GM21529 (cell line): ENCODE measurements around the gene DIP2A.

Experiments used
- ATAC-seq: cut with Tn5 transposase; IDR thresholded peaks from one replicate; pipeline ENCODE4 v1.9.1; 2021; ENCODE audit not compliant: unreplicated experiment

DIP2A gene

GRCh38 chr21:46478910-46479309, 20.2 kb downstream of the DIP2A start:
- no peak for ATAC-seq

DNA sequence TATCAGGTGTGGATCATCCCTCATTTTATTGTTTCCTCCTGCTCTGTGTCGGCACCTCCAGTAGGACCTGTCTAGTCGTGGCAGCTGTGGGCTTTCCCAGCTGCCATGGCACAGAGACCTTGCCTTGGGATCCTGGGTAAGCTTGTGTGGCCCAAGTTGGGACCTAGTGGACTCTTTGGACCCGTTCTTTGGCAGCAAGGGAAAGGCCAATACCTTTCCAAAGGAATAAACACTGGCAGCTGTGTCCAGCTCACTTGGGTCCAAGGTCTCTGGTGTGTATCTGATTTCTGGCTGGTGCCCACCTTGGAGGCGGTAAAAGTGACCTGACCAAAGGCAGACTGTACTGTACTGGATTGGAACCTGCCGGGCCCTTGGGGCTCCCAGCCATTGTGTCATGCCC, 21.8 kb downstream of the DIP2A start:
- ATAC-seq, result no peak

GRCh38 chr21:46482225-46482845, 23.6 kb downstream of the DIP2A start:
- no peak for ATAC-seq

- ATAC-seq, result no peak
These were observed 24.1 kb downstream of the DIP2A start for GRCh38 chr21:46482846-46483231.

GRCh38 chr21:46483300-46484295, 24.9 kb downstream of the DIP2A start:
- ATAC-seq, result no peak

- no peak for ATAC-seq
These were observed 27.9 kb downstream of the DIP2A start for GRCh38 chr21:46486481-46487126.

- no peak for ATAC-seq
These were observed 30.5 kb downstream of the DIP2A start for GRCh38 chr21:46489162-46489663.

DNA sequence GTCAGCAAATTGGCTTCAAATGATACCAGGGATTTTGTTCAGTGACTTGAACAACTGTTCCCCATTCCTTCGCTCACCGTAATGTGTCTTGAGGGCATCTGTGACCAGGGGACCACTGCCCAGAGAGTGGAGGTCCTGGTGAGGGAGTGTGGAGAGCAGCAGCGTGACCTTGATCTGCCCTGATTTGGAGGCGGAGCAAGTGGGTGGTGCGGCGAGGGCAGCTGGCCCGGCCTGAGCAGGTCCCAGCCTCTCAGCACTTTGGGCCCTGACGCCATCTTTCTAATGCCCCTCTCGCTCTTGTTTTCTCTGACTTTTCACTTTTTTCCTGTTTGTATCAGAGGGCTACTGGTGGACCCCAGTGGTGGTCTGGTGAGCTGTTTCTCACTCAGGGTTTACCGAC, 31.1 kb downstream of the DIP2A start:
- ATAC-seq, result no peak

DNA sequence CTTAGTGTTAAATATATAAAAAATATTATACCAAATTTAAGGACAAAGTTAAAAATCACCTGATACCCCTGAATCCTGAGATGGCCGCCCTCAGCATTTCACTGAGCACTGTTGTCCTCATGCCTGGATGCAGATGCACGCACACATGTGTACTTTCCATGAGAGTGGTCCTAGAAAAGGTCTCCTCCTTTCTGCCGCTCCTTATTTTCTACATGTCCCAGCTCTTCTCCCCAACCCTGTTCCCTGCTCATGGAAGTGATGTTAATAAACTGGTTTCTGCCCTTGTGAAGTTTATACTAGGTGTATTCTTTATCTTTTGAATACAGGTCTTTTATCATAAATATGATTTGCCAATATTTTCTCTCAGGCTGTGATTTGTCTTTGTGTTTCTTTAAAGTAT, 32.9 kb downstream of the DIP2A start:
- no peak for ATAC-seq

DNA sequence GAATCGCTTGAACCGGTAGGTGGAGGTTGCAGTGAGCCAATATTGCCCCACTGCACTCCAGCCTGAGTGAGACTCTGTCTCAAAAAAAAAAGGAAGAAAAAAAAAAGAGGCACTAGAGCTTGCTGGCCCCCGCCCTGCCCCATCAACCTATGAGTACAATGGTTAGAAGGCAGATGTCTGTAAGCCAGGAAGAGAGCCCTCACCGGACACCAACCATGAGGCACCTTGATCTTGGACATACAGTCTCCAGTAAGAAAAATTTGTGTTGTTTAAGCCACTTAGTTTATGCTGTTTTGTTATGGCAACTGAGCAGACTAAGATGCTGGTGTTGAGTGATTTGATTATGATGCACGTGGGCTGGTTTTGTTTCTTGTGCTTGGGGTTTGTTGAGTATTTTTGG, 34.2 kb downstream of the DIP2A start:
- ATAC-seq, result no peak

DNA sequence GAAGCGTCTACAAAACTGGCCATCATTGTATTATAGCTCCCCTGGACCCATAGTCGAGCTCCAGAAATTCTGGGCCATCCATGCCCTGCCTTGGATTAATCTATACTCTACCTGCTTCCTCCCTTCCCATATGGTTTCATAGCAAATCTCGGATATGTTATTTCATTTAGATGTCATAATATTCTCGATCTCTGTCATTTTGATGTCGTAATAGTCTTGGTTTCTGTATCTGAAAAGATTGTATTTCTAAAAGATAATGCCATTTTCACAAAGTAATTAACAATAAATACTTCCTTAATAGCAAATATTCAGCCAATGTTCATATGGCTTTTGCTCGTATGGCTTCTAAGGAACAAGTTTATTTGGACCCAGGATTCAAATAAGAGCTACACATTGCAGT, 35.1 kb downstream of the DIP2A start:
- ATAC-seq, result no peak

GRCh38 chr21:46498335-46499050, 39.8 kb downstream of the DIP2A start:
- ATAC-seq, result no peak

GRCh38 chr21:46500224-46500861, 41.7 kb downstream of the DIP2A start:
- ATAC-seq, result no peak

DNA sequence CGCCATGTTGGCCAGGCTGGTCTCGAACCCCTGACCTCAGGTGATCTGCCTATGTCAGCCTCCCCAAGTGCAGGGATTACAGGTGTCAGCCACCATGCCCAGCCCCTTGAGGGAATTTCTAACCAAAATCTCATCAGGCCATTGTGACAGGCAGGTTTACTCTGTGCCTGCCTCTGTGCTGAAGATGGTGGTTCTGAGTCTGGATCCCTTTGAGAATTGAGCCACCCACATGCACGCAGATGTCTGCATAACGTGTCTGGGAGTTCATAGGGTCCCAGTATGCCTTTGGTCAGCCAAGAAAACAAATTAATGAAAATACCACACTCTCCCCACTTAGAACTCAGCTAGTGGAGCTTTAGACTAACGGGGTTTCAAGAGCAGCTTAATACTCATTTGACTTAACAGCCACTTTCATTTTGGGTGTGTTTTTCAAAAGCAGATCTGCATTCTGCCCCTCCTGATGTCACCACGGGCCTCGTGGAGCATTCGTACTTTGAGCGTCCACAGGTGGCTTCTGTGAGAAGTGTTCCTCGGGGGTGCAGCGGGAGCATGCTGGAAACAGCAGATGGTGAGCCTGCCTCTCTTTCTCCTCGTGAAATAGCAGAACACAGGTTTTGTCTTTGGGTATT, 45.3 kb downstream of the DIP2A start:
- ATAC-seq, result peak; percentile 48

- ATAC-seq, result peak; percentile 26
These were observed 46.0 kb downstream of the DIP2A start for GRCh38 chr21:46504666-46505065.

DNA sequence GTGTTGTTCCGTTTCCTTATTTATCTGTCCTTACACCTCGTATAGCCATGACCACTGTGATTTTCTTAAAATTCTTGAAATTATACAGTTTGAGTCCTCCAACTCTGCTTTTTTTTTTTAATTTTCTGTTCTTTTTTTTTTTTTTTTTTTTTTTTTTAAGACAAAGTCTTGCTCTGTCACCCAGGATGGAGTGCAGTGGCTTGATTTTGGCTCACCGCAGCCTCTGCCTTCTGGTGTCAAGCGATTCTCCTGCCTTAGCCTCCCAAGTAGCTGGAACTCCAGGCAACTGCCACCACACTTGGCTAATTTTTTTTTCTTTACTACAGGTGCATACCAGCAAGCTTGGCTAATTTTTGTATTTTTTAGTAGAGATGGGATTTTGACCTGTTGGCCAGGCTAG, 48.9 kb downstream of the DIP2A start:
- no peak for ATAC-seq

DNA sequence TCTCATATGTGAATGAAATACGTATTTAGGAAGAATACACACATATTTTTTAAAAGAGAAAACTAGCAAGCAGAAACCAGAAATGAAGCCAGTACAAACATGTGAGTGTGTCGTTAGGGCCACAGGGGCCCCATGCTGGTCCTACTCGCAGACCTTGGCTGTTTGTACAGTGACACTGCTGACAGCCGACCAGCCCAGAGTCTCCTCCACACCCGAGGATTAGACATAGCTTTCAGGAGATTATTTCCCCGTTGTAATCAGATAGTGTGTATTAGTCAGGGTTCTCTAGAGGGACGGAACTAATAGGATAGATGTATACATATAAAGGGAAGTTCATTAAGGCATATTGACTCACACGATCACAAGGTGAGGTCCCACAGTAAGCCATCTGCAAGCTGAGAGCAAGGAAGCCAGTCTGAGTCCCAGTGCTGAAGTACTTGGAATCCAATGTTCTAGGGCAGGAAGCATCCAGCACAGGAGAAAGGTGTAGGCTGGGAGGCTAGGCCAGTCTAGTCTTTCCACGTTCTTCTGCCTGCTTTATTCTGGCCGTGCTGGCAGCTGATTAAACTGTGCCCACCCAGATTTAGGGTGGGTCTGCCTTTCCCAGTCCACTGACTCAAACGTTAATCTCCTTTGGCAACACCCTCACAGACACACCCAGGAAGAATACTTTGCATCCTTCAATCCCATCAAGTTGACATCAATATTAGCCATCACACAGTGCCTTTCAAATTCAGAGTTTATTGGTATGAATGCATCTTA, 51.2 kb downstream of the DIP2A start:
- ATAC-seq, result no peak

- ATAC-seq, result no peak
These were observed 56.4 kb downstream of the DIP2A start for GRCh38 chr21:46515109-46515508.

DNA sequence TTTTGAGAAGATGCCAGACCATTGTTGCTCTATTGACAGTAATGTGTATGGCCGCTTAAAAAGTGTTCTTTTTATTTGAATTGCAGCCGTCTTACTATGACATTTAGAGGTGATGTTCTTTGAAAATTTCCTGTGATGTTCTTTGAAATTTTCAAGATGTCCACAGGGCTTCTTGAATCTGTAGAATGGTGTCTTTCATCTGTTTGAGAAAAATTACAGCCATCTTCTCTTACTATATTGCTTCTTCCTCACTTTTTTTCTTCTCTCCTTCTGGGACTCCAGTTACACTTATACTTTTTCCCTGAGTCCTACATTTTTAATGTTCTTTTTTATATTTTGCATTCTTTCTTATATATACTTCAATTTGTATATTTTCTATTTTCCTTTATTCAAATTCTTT, 57.4 kb downstream of the DIP2A start:
- ATAC-seq, result no peak
